GM23338 (cell line): Measurements from ENCODE around the gene TEDC2. TPM values are rescaled to one million over a fixed set of nuclear protein-coding genes. Genes with fewer than 3 reads are reported as not detected.
A peak's percentile ranks its signal among the peaks of the same experiment; 100 is the strongest.

Experiments
- ATAC-seq: fragments of 200-7000 bp; cut with Tn5 transposase; 3 replicates; pipeline ENCODE4 v1.9.1; 2020
- DNase-seq: peaks from one replicate; pipeline ENCODE4 v3.0.0-alpha.2; 2015; ENCODE audit warnings: low spot score
- H2AFZ ChIP-seq: fragments of 200-600 bp; sonication (generic); 2 replicates; pipeline ENCODE4 v1.8.0; 2016; ENCODE audit warnings: antibody characterized with exemption, mild to moderate bottlenecking, moderate library complexity
- H3F3A ChIP-seq: fragments of 200-600 bp; sonication (generic); replicated peaks from 2 replicates; pipeline ENCODE4 v1.8.0; 2017; ENCODE audit warnings: antibody characterized with exemption, mixed run types, low read depth
- H3K27ac ChIP-seq: fragments of 200-600 bp; sonication (generic); 2 replicates; pipeline ENCODE4 v1.6.1; 2016; ENCODE audit warnings: low read depth
- H3K27me3 ChIP-seq: fragments of 200-600 bp; sonication (generic); 2 replicates; pipeline ENCODE4 v1.8.0; 2016; ENCODE audit warnings: mild to moderate bottlenecking, mixed run types, moderate library complexity; ENCODE audit not compliant: insufficient read depth
- H3K36me3 ChIP-seq: fragments of 200-600 bp; sonication (generic); 2 replicates; pipeline ENCODE4 v1.8.0; 2016; ENCODE audit warnings: mild to moderate bottlenecking; ENCODE audit not compliant: insufficient read depth
- H3K4me1 ChIP-seq: fragments of 200-600 bp; sonication (generic); 2 replicates; pipeline ENCODE4 v1.8.0; 2016; ENCODE audit warnings: mild to moderate bottlenecking, moderate library complexity; ENCODE audit not compliant: insufficient read depth
- H3K4me2 ChIP-seq: fragments of 200-600 bp; sonication (generic); 2 replicates; pipeline ENCODE4 v1.7.1; 2017; ENCODE audit warnings: mixed run types
- H3K4me3 ChIP-seq: fragments of 200-600 bp; sonication (generic); 2 replicates; pipeline ENCODE4 v1.6.1; 2016; ENCODE audit warnings: mixed run types
- H3K79me2 ChIP-seq: fragments of 200-600 bp; sonication (generic); replicated peaks from 2 replicates; pipeline ENCODE4 v1.8.0; 2017; ENCODE audit warnings: mild to moderate bottlenecking; ENCODE audit not compliant: insufficient read depth
- H3K9me2 ChIP-seq: fragments of 200-600 bp; sonication (generic); 2 replicates; pipeline ENCODE4 v1.8.0; 2017; ENCODE audit not compliant: insufficient read depth
- H4K20me1 ChIP-seq: fragments of 200-600 bp; sonication (generic); replicated peaks from 2 replicates; pipeline ENCODE4 v1.8.0; 2017; ENCODE audit warnings: mild to moderate bottlenecking; ENCODE audit not compliant: insufficient read depth
- H3K27ac Mint-ChIP-seq: 2 replicates; pipeline ENCODE4 v1.8.0; 2020; ENCODE audit warnings: inconsistent platforms, mild to moderate bottlenecking, moderate library complexity, mixed read lengths
- H3K27me3 Mint-ChIP-seq: 3 replicates; pipeline ENCODE4 v1.8.0; 2022; ENCODE audit warnings: low read depth, mild to moderate bottlenecking, moderate library complexity, mixed read lengths, inconsistent platforms; ENCODE audit not compliant: insufficient read depth, poor library complexity
- H3K36me3 Mint-ChIP-seq: 3 replicates; pipeline ENCODE4 v1.8.0; 2021; ENCODE audit warnings: low read depth, mild to moderate bottlenecking, inconsistent platforms, moderate library complexity, mixed read lengths
- H3K4me1 Mint-ChIP-seq: 3 replicates; pipeline ENCODE4 v1.8.0; 2020; ENCODE audit warnings: mild to moderate bottlenecking, inconsistent platforms, mixed read lengths
- H3K4me3 Mint-ChIP-seq: 3 replicates; pipeline ENCODE4 v1.8.0; 2021; ENCODE audit warnings: moderate library complexity, mild to moderate bottlenecking, inconsistent platforms, mixed read lengths
- H3K9me3 Mint-ChIP-seq: 3 replicates; pipeline ENCODE4 v1.8.0; 2020; ENCODE audit warnings: moderate library complexity, mild to moderate bottlenecking, inconsistent platforms, mixed read lengths
- CREB1 ChIP-seq: fragments of 250-450 bp; sonication (Bioruptor Pico); IDR thresholded peaks from 2 replicates; pipeline ENCODE4 v1.5.0; 2020; ENCODE audit warnings: low read depth, mild to moderate bottlenecking, moderate library complexity
- CTCF ChIP-seq, 2 experiments: fragments of 200-600 bp in 1 of 2; sonication (generic) in 1 of 2; conservative IDR thresholded peaks; 2 replicates each; pipeline versions ENCODE4 v1.5.1 to v1.6.1; 2016 to 2017; ENCODE audit warnings: antibody characterized with exemption in 2 of 2, low read depth in 2 of 2, mild to moderate bottlenecking in 2 of 2, moderate library complexity in 1 of 2
- ETS1 ChIP-seq: IDR thresholded peaks from 2 replicates; pipeline ENCODE4 v1.6.1; 2016; ENCODE audit warnings: antibody characterized with exemption
- EZH2 ChIP-seq: fragments of 200-600 bp; sonication (generic); IDR thresholded peaks from one replicate; pipeline ENCODE4 v1.8.0; 2017; ENCODE audit warnings: antibody characterized with exemption, mild to moderate bottlenecking, low read depth; ENCODE audit not compliant: unreplicated experiment
- EZH2phosphoT487 ChIP-seq: fragments of 200-600 bp; sonication (generic); IDR thresholded peaks from one replicate; pipeline ENCODE4 v1.8.1; 2018; ENCODE audit warnings: antibody characterized with exemption; ENCODE audit not compliant: unreplicated experiment
- JUNB ChIP-seq: IDR thresholded peaks from one replicate; pipeline ENCODE4 v1.6.1; 2016; ENCODE audit warnings: antibody characterized with exemption; ENCODE audit not compliant: unreplicated experiment
- NANOG ChIP-seq: IDR thresholded peaks from 2 replicates; pipeline ENCODE4 v1.6.1; 2016; ENCODE audit warnings: antibody characterized with exemption, borderline replicate concordance
- POLR2AphosphoS5 ChIP-seq: IDR thresholded peaks from 2 replicates; pipeline ENCODE4 v1.6.1; 2016; ENCODE audit warnings: antibody characterized with exemption, low read depth
- REST ChIP-seq: IDR thresholded peaks from one replicate; pipeline ENCODE4 v1.6.1; 2018; ENCODE audit warnings: antibody characterized with exemption; ENCODE audit not compliant: unreplicated experiment
- STAT1 ChIP-seq: IDR thresholded peaks from one replicate; pipeline ENCODE4 v1.6.1; 2016; ENCODE audit warnings: antibody characterized with exemption; ENCODE audit not compliant: unreplicated experiment
- ZNF114 ChIP-seq: fragments of 250-450 bp; sonication (Bioruptor Pico); IDR thresholded peaks from 2 replicates; pipeline ENCODE4 v1.5.0; 2020; ENCODE audit warnings: mild to moderate bottlenecking, moderate library complexity
- ZNF331 ChIP-seq: fragments of 250-450 bp; sonication (Bioruptor Pico); IDR thresholded peaks from 2 replicates; pipeline ENCODE4 v1.5.0; 2020; ENCODE audit warnings: low read depth, mild to moderate bottlenecking, moderate library complexity
- ZNF462 ChIP-seq: fragments of 250-450 bp; sonication (Bioruptor Pico); IDR thresholded peaks from 2 replicates; pipeline ENCODE4 v1.5.0; 2020; ENCODE audit warnings: mild to moderate bottlenecking, moderate library complexity
- long read RNA-seq: library from polyadenylated mRNA; unstranded; transcript quantifications from one replicate; pipeline ENCODE4 v2.0.0, GENCODE V29; 2020; ENCODE audit not compliant: unreplicated experiment
- polyA plus RNA-seq: library from polyadenylated mRNA; unstranded; fragments of >200 nt; fragmentation: Nextera tagmentation; extraction: Ambion mirVana; gene quantifications from 2 replicates; pipeline ENCODE4 v1.2.1, GENCODE V29; 2016
- total RNA-seq: library from RNA; depleted of rRNA; stranded (reverse); fragments of >200 nt; shearing (Covaris generic); gene quantifications from 2 replicates; pipeline ENCODE4 v1.2.3, GENCODE V29; 2014; rRNA removed

TEDC2 gene
- total RNA-seq, result 86.5 and 98.9 TPM in 2 replicates
- 50.2 and 50.6 TPM in 2 replicates for polyA plus RNA-seq
- long read RNA-seq, transcript TEDC2-201 (10 exons, 1,662 nt), result major isoform, 9 of 27 reads
- long read RNA-seq, partial matches to known transcripts, result 7 of 27 reads
- long read RNA-seq, other reads (novel, unspliced or antisense), result 5 of 27 reads

GRCh38 chr16:2459647-2460390 is at the start of gene TEDC2:
TEDC2 (plus strand) TSS chr16:2460109; CDS start chr16:2460145, 36 bp downstream.
- Histone ChIP-seq H4K20me1 (peaks cover 10% of the 10 kb centered on the region; the same call in 1 of the 2 replicates), H3K4me1 (peaks cover 11% of the 10 kb centered on the region; the same call in 1 of the 2 replicates), H3K27me3 (no peaks in the 10 kb centered on the region), H3K27ac (peak within 1 kb of the TSS; percentile 55; the same call in 1 of the 2 replicates), H3K9me2 (no peaks in the 10 kb centered on the region), H3F3A (peaks cover 20% of the 10 kb centered on the region; the same call in 1 of the 2 replicates), H3K79me2 (peaks cover 12% of the 10 kb centered on the region), H3K36me3 (no peaks in the 10 kb centered on the region), H2AFZ (peak within 1 kb of the TSS; percentile 85), H3K4me2 (peak within 1 kb of the TSS; percentile 98), H3K4me3 (peak within 1 kb of the TSS; percentile 87)
- Mint-ChIP-seq H3K4me1 (peaks cover 15% of the 10 kb centered on the region), H3K27me3 (peaks cover 17% of the 10 kb centered on the region), H3K27ac (peak within 1 kb of the TSS; percentile 91), H3K36me3 (peaks cover 33% of the 10 kb centered on the region), H3K4me3 (peak within 1 kb of the TSS; percentile 85), H3K9me3 (no peaks in the 10 kb centered on the region)
- ATAC-seq (peak; percentile 89), DNase-seq (peak; percentile 99)
- TF ChIP-seq EZH2, result no peak
- TF ChIP-seq ZNF114 (CRISPR knock-in tag), result no peak
- TF ChIP-seq CTCF (conservative IDR thresholded peaks at IDR 0.05; ENCODE audit: low read depth in 2 of 2), result no peak
- no peak for TF ChIP-seq NANOG
- 0 out of 2 replicates have a peak, but pooled peaks have one; percentile 5 for TF ChIP-seq CREB1 (CRISPR knock-in tag)
- TF ChIP-seq ZNF331 (CRISPR knock-in tag), result no peak
- peak; percentile 83 for TF ChIP-seq POLR2AphosphoS5
- TF ChIP-seq ETS1, result peak; percentile 34; the same call in 1 of the 2 replicates
- TF ChIP-seq STAT1, result no peak
- no peak for TF ChIP-seq EZH2phosphoT487
- TF ChIP-seq REST, result peak; percentile 54
- TF ChIP-seq ZNF462 (CRISPR knock-in tag), result no peak
- no peak for TF ChIP-seq JUNB
